VCaP (cell line): ENCODE results near the gene PPP2R2C.

ENCODE experiments used
- H3K27ac ChIP-seq: fragments of 450-650 bp; 2 replicates; pipeline ENCODE4 v1.5.1; 2017
- TF ChIP-seq, protein P1 (sequence below): fragments of 450-650 bp; conservative IDR thresholded peaks from 2 replicates; pipeline ENCODE4 v1.5.1; 2017; ENCODE audit warnings: mild to moderate bottlenecking, moderate library complexity

The PPP2R2C gene

GRCh38 chr4:6354119-6354518, 118.3 kb downstream of the PPP2R2C start:
- H3K27ac ChIP-seq = no peak overlapping the region
- TF ChIP-seq, protein P1, sequence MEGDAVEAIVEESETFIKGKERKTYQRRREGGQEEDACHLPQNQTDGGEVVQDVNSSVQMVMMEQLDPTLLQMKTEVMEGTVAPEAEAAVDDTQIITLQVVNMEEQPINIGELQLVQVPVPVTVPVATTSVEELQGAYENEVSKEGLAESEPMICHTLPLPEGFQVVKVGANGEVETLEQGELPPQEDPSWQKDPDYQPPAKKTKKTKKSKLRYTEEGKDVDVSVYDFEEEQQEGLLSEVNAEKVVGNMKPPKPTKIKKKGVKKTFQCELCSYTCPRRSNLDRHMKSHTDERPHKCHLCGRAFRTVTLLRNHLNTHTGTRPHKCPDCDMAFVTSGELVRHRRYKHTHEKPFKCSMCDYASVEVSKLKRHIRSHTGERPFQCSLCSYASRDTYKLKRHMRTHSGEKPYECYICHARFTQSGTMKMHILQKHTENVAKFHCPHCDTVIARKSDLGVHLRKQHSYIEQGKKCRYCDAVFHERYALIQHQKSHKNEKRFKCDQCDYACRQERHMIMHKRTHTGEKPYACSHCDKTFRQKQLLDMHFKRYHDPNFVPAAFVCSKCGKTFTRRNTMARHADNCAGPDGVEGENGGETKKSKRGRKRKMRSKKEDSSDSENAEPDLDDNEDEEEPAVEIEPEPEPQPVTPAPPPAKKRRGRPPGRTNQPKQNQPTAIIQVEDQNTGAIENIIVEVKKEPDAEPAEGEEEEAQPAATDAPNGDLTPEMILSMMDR = no peak

DNA sequence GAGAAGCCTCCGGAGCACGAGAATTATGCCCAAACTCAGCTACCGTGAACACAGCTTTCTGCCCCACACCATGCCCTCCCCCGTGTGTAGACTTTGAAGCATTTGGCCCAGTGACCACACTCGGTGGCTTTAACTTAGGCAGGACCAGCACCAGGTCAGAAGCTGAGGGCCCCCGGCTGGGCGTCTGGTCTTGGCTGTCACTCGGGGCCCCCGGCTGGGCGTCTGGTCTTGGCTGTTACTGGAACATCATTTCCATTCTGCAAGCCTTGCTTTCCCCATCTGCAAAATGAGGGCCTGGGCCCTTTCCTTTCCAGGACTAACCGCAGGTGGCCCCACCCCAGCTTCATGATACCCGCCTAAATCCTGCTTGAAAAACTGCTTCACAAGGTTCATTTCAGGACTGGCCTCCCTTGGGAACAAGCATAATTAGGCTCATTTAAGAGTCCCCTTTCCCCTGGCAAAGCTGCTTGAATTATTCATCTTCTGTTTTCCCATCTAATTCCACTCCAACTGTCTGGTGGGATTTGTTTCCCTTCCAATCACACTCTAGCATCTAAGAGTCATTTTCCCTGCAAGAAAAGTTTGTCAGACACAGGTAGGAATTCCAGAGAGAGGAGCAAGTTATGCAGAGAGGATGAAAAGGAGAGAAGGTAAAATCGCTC, 120.3 kb downstream of the PPP2R2C start:
- TF ChIP-seq, protein P1 = no peak
- no peak overlapping the region for H3K27ac ChIP-seq

DNA sequence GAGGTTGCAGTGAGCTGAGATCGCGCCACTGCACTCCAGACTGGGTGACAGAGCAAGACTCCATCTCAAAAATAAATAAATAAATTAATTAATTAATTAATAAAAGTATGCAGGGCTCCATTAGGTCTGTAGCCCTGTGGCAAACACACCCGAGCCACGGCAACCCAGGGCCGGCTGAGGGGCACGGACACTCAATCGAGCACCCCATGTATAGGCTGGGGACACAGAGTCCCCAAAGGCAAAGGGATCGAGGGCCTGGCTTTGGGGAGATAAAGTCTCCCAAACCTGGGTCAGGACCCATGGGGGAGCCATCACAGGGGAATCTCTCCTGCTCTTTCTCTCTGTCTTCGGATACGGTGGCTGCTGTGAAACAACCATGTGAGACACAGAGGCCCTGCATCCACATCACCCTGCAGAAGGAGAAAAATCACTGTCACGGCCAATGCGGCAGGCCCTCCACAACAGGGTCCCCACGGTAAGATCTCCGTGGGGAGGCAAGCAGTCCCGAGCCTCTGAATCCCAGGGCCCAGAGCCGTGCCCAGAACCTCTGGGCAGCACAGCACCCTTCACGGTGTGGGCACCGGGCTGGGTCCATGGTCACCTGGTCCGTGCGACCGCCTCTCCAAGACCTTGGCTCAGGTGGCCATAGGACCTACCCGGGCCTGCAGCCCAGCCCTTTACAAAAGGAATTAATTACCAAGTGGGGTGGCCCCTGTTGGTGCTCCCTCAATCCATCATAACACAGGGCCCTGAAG, 121.0 kb downstream of the PPP2R2C start:
- no peak overlapping the region for H3K27ac ChIP-seq
- TF ChIP-seq, protein P1 = no peak

DNA sequence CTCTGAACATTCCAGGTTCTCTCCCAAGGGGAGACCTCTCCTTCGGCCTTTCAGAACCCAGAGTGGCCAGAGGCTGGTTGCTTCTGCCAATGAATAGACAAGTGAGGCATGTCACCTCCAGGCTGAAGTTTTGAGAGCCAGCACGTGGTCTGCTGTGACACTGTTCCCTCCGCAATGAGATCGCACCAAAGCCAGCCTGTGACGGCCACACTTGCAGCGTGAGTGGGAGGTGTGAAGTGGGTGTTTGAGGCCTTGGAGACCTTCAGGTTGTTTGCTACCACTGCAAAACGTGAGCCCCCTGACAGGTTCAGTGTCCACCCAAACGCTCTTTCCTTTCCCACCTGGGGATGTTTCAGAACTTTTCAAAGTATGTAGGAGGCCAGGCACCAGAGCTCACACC, 121.8 kb downstream of the PPP2R2C start:
- H3K27ac ChIP-seq = no peak overlapping the region
- TF ChIP-seq, protein P1 = no peak

DNA sequence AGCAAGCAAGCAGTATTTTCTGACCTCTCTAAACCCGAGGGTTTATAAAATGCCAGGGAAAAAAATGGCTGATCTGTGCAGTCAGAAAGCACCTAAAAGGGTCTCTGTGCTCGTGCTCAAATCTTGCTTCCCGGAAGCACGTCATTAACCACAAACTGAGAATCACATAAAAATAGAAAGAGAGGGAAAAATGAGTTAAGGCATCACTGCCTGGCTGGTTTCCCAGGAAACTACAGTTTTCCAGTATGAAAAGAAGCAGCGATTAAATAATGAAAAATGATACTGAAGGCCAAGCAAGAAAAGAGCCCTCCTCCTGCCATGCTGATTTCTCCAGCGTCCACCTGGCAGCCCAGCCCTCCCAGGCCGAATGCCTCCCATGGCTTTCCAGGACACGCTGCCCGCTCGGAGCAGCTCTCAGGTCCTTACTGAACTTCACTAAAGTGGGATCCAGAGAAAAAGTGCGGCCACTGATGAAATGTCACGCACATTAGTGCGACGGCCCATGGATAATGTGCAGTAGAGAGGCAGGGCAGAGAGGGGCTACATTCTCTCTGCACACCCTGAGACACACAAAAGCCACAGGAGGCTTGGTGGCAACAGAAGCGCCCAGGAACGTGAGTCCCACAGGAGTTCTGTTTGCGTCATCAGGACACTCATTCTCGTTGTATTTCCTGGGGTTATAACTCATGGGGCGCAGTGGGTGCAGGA, 122.4 kb downstream of the PPP2R2C start:
- H3K27ac ChIP-seq = no peak overlapping the region
- TF ChIP-seq, protein P1 = no peak

DNA sequence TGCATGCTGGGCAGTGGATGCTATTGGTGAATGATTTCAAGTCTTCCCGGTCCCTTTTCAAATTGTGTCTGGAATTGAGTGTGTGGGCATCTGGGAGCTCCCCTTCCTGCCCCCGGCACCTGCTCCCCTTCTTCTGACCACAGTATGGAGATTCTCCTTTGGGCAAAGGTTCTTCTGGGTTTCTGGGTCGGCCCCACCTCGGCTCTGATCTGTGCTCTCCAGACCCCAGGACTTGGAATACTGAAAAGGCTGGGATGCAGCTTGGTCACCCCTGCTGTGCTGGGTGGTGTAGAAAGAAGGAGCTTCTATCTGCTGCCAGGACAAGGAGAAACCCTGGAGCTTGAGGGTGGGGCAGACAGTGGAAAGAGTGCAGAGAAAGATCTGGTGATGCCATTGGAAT, 124.0 kb downstream of the PPP2R2C start:
- TF ChIP-seq, protein P1 = no peak

GRCh38 chr4:6347511-6348045, 124.8 kb downstream of the PPP2R2C start:
- H3K27ac ChIP-seq = no peak overlapping the region
- TF ChIP-seq, protein P1 = no peak

More for the DNA sequence above, 124.0 kb downstream of the PPP2R2C start:
- H3K27ac ChIP-seq = no peak overlapping the region
